H9 (cell line): ENCODE results near the gene PLAC8. TPM values are rescaled to one million over a fixed set of nuclear protein-coding genes. Genes with fewer than 3 reads are reported as not detected.
"Not testable (repeated sequence)": the region's sequence is repeated elsewhere in the genome, so short reads cannot be mapped to it uniquely, and the experiment has no call there.

Experiments
- DNase-seq: peaks from one replicate; pipeline ENCODE4 v3.0.0-alpha.2; 2017
- H2AFZ ChIP-seq: one replicate; pipeline ENCODE4 v1.6.1; 2013; ENCODE audit warnings: mild to moderate bottlenecking, low read length, control low read depth, moderate library complexity
- H2AK5ac ChIP-seq: 2 replicates; pipeline ENCODE4 v1.6.1; 2013; ENCODE audit warnings: low read length, control low read depth, mixed read lengths; ENCODE audit not compliant: insufficient read length
- H2BK120ac ChIP-seq: one replicate; pipeline ENCODE4 v1.6.1; 2013; ENCODE audit warnings: low read depth, mild to moderate bottlenecking, low read length, control low read depth, inconsistent platforms; ENCODE audit not compliant: poor library complexity, severe bottlenecking
- H2BK12ac ChIP-seq: 2 replicates; pipeline ENCODE4 v1.6.1; 2013; ENCODE audit warnings: low read length, control low read depth, mixed read lengths, low read depth; ENCODE audit not compliant: insufficient read length
- H2BK15ac ChIP-seq: 2 replicates; pipeline ENCODE4 v1.6.1; 2013; ENCODE audit warnings: low read depth, low read length, control low read depth
- H2BK20ac ChIP-seq: one replicate; pipeline ENCODE4 v1.6.1; 2013; ENCODE audit warnings: low read depth, mild to moderate bottlenecking, low read length, control low read depth, inconsistent platforms; ENCODE audit not compliant: poor library complexity, severe bottlenecking
- H2BK5ac ChIP-seq: 2 replicates; pipeline ENCODE4 v1.6.1; 2013; ENCODE audit warnings: low read length, control low read depth, mixed read lengths; ENCODE audit not compliant: insufficient read length
- H3K14ac ChIP-seq: 2 replicates; pipeline ENCODE4 v1.6.1; 2013; ENCODE audit warnings: low read length, control low read depth; ENCODE audit not compliant: insufficient read depth
- H3K18ac ChIP-seq: 2 replicates; pipeline ENCODE4 v1.6.1; 2013; ENCODE audit warnings: low read depth, mild to moderate bottlenecking, mixed read lengths, low read length, control low read depth; ENCODE audit not compliant: insufficient read length
- H3K23ac ChIP-seq: 2 replicates; pipeline ENCODE4 v1.6.1; 2013; ENCODE audit warnings: low read length, control low read depth, mixed read lengths, low read depth; ENCODE audit not compliant: insufficient read length
- H3K23me2 ChIP-seq: 2 replicates; pipeline ENCODE4 v1.6.1; 2013; ENCODE audit warnings: low read depth, mild to moderate bottlenecking, mixed read lengths, low read length, control low read depth; ENCODE audit not compliant: insufficient read length, poor library complexity, severe bottlenecking
- H3K27ac ChIP-seq: 2 replicates; pipeline ENCODE4 v1.5.1; 2013; ENCODE audit warnings: low read length, control low read depth, mixed read lengths, low read depth; ENCODE audit not compliant: insufficient read length
- H3K27me3 ChIP-seq: 2 replicates; pipeline ENCODE4 v1.6.1; 2013; ENCODE audit warnings: low read length, control low read depth, inconsistent platforms; ENCODE audit not compliant: insufficient read depth
- H3K4ac ChIP-seq: 2 replicates; pipeline ENCODE4 v1.6.1; 2013; ENCODE audit warnings: low read depth, mild to moderate bottlenecking, control low read depth, inconsistent platforms, low read length, moderate library complexity
- H3K4me1 ChIP-seq: 2 replicates; pipeline ENCODE4 v1.6.1; 2013; ENCODE audit warnings: low read length, control low read depth, inconsistent platforms; ENCODE audit not compliant: insufficient read depth
- H3K4me2 ChIP-seq: 2 replicates; pipeline ENCODE4 v1.6.1; 2013; ENCODE audit warnings: low read length, control low read depth, mixed read lengths; ENCODE audit not compliant: insufficient read length, insufficient read depth
- H3K56ac ChIP-seq: 2 replicates; pipeline ENCODE4 v1.6.1; 2013; ENCODE audit warnings: low read depth, mild to moderate bottlenecking, mixed read lengths, low read length, control low read depth; ENCODE audit not compliant: insufficient read length
- H3K79me1 ChIP-seq: 2 replicates; pipeline ENCODE4 v1.6.1; 2013; ENCODE audit warnings: low read depth, mild to moderate bottlenecking, moderate library complexity, low read length, control low read depth, inconsistent platforms; ENCODE audit not compliant: insufficient read depth, poor library complexity, severe bottlenecking
- H3K79me2 ChIP-seq: 2 replicates; pipeline ENCODE4 v1.6.1; 2013; ENCODE audit warnings: low read length, control low read depth, inconsistent platforms; ENCODE audit not compliant: insufficient read depth
- H3K9ac ChIP-seq: 2 replicates; pipeline ENCODE4 v1.6.1; 2013; ENCODE audit warnings: low read length, control low read depth, mixed read lengths; ENCODE audit not compliant: insufficient read length; ENCODE audit errors: extremely low read depth
- H3K9me3 ChIP-seq: one replicate; pipeline ENCODE4 v1.6.1; 2013; ENCODE audit warnings: low read depth, low read length, inconsistent platforms; ENCODE audit not compliant: control insufficient read depth
- H3T11ph ChIP-seq: one replicate; pipeline ENCODE4 v1.6.1; 2013; ENCODE audit warnings: mild to moderate bottlenecking, low read length, control low read depth, inconsistent platforms
- H4K20me1 ChIP-seq: one replicate; pipeline ENCODE4 v1.6.1; 2013; ENCODE audit not compliant: control insufficient read depth, insufficient read length, insufficient read depth
- H4K5ac ChIP-seq: 2 replicates; pipeline ENCODE4 v1.6.1; 2013; ENCODE audit warnings: low read depth, mild to moderate bottlenecking, mixed read lengths, low read length, control low read depth; ENCODE audit not compliant: insufficient read length
- H4K8ac ChIP-seq: replicated peaks from 2 replicates; pipeline ENCODE4 v1.6.1; 2013; ENCODE audit warnings: low read length, control low read depth, mixed read lengths, low read depth; ENCODE audit not compliant: insufficient read length
- H4K91ac ChIP-seq: 2 replicates; pipeline ENCODE4 v1.6.1; 2013; ENCODE audit warnings: low read depth, mild to moderate bottlenecking, moderate library complexity, mixed read lengths, low read length, control low read depth; ENCODE audit not compliant: insufficient read length
- H3K27ac Mint-ChIP-seq, 3 experiments: 2 replicates in 2 of 3; 3 replicates in 1 of 3; pipeline ENCODE4 v1.8.0; 2020 to 2021; ENCODE audit warnings: mixed read lengths in 3 of 3, mild to moderate bottlenecking in 1 of 3, moderate library complexity in 1 of 3
- H3K27me3 Mint-ChIP-seq: 2 replicates; pipeline ENCODE4 v1.8.0; 2021; ENCODE audit warnings: low read depth, mild to moderate bottlenecking, moderate library complexity, mixed read lengths
- H3K36me3 Mint-ChIP-seq, 3 experiments: 2 replicates in 2 of 3; 3 replicates in 1 of 3; pipeline ENCODE4 v1.8.0; 2020 to 2021; ENCODE audit warnings: low read depth in 3 of 3, mixed read lengths in 3 of 3; ENCODE audit not compliant: insufficient read depth in 1 of 3
- H3K4me1 Mint-ChIP-seq, 2 experiments: 2 replicates each; pipeline ENCODE4 v1.8.0; 2020; ENCODE audit warnings: mixed read lengths in 2 of 2
- H3K4me3 Mint-ChIP-seq, 2 experiments: 2 replicates in 1 of 2; 3 replicates in 1 of 2; pipeline ENCODE4 v1.8.0; 2020 to 2021; ENCODE audit warnings: mild to moderate bottlenecking in 2 of 2, mixed read lengths in 2 of 2, moderate library complexity in 1 of 2
- H3K9me3 Mint-ChIP-seq, 2 experiments: 2 replicates in 1 of 2; 3 replicates in 1 of 2; pipeline ENCODE4 v1.8.0; 2020; ENCODE audit warnings: mild to moderate bottlenecking in 2 of 2, mixed read lengths in 2 of 2, moderate library complexity in 1 of 2
- WGBS: extraction: QIAGEN DNeasy Blood & Tissue Kit; methylation state at CpG from one replicate; pipeline ENCODE4 v1.1.7; 2013; ENCODE audit warnings: missing lambda C conversion rate, low lambda C conversion rate, mixed read lengths; ENCODE audit not compliant: insufficient read length; ENCODE audit errors: extremely low coverage; 5-methylcytosine and 5-hydroxymethylcytosine counted together
- total RNA-seq: library from RNA; stranded (reverse); gene quantifications from 2 replicates; pipeline ENCODE4 v1.2.1, GENCODE V29; 2021
- TF ChIP-seq, protein P1 (sequence below): fragments of 200-600 bp; sonication (generic); conservative IDR thresholded peaks from 3 replicates; pipeline ENCODE4 v1.8.0; 2021; ENCODE audit warnings: antibody characterized with exemption, mild to moderate bottlenecking

PLAC8 gene
- total RNA-seq, 1 experiment from 2014 or later: 1.6 TPM

DNA sequence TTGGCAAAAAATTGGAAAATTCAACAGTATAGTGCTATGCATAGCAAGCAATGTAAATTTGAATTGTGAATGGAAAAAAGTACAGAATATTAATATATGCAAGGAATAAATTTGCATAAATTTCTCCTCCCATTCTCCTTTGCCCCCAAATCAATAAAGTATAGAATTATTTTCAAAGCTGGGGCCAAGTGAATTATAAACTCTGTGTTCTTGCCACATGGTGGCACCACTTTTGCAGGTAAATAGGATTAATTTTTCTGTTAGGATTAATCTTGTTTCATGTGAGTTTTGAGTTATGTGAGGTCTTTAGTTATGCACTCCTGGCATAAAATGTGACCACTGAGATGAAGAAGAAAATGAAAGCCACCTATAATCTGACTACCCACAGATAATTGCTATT is 59.6 kb downstream of the PLAC8 start:
- H3K27ac Mint-ChIP-seq: no peak overlapping the region
- H3K14ac ChIP-seq: no peak overlapping the region
- TF ChIP-seq, protein P1, sequence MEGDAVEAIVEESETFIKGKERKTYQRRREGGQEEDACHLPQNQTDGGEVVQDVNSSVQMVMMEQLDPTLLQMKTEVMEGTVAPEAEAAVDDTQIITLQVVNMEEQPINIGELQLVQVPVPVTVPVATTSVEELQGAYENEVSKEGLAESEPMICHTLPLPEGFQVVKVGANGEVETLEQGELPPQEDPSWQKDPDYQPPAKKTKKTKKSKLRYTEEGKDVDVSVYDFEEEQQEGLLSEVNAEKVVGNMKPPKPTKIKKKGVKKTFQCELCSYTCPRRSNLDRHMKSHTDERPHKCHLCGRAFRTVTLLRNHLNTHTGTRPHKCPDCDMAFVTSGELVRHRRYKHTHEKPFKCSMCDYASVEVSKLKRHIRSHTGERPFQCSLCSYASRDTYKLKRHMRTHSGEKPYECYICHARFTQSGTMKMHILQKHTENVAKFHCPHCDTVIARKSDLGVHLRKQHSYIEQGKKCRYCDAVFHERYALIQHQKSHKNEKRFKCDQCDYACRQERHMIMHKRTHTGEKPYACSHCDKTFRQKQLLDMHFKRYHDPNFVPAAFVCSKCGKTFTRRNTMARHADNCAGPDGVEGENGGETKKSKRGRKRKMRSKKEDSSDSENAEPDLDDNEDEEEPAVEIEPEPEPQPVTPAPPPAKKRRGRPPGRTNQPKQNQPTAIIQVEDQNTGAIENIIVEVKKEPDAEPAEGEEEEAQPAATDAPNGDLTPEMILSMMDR: peak; percentile 36; the same call in 2 of the 3 replicates
- H3K4me1 ChIP-seq: no peaks in the 10 kb centered on the region
- peaks cover 14 to 45% (median 34%) of the 10 kb centered on the region in 3 experiments; a peak in 5 of 7 replicates for H3K36me3 Mint-ChIP-seq
- no peak overlapping the region for H4K8ac ChIP-seq
- no peaks in the 10 kb centered on the region for H3K23me2 ChIP-seq
- no peak overlapping the region for H3T11ph ChIP-seq
- H4K5ac ChIP-seq: no peak overlapping the region
- H3K9me3 Mint-ChIP-seq: no peaks in the 10 kb centered on the region; a peak in 2 of 5 replicates
- H3K18ac ChIP-seq: no peak overlapping the region
- no peak overlapping the region for H3K4me3 Mint-ChIP-seq
- H3K79me2 ChIP-seq: no peaks in the 10 kb centered on the region
- H4K20me1 ChIP-seq: no peaks in the 10 kb centered on the region
- no peak overlapping the region for H2BK15ac ChIP-seq
- H3K23ac ChIP-seq: no peak overlapping the region
- no peak overlapping the region for H2BK20ac ChIP-seq
- DNase-seq: no peak
- H2BK5ac ChIP-seq: no peak overlapping the region
- H3K4me1 Mint-ChIP-seq: peaks cover 3 to 4% of the 10 kb centered on the region in 2 experiments; a peak in 1 of 4 replicates
- no peak overlapping the region for H2BK12ac ChIP-seq
- H4K91ac ChIP-seq: no peak overlapping the region
- no peaks in the 10 kb centered on the region for H3K27me3 Mint-ChIP-seq
- no peak overlapping the region for H2AFZ ChIP-seq
- H3K9ac ChIP-seq: no peak overlapping the region
- no peak overlapping the region for H3K4me2 ChIP-seq
- no peak overlapping the region for H2BK120ac ChIP-seq
- H2AK5ac ChIP-seq: no peak overlapping the region
- no peaks in the 10 kb centered on the region for H3K9me3 ChIP-seq
- no peaks in the 10 kb centered on the region for H3K79me1 ChIP-seq
- no peaks in the 10 kb centered on the region for H3K27me3 ChIP-seq
- no peak overlapping the region for H3K27ac ChIP-seq
- no peak overlapping the region for H3K56ac ChIP-seq
- no peak overlapping the region for H3K4ac ChIP-seq

DNA sequence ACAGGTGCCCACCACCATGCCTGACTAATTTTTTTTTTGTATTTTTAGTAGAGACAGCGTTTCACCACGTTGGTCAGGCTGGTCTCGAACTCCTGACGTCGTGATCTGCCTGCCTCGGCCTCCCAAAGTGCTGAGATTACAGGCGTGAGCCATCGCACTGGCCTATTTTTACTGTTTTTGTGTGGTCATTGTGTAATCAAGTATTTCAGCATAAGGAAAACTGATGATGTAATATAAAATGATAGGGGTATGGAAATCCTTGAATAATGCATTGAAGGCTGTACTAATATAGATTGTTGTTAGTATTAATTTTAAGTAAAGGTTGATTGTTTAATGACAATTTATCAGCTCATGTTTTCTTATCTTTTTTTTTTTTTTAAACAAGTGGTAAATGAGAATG is 65.7 kb downstream of the PLAC8 start:
- H3K4me1 Mint-ChIP-seq, H4K20me1 ChIP-seq, H3K4me1 ChIP-seq, H3K27me3 ChIP-seq, H3K9me3 Mint-ChIP-seq, H2AK5ac ChIP-seq, H3T11ph ChIP-seq, H2BK120ac ChIP-seq, H3K9ac ChIP-seq, H3K4me3 Mint-ChIP-seq, H4K91ac ChIP-seq, H2BK5ac ChIP-seq, H3K4ac ChIP-seq, H4K8ac ChIP-seq, H4K5ac ChIP-seq, H2BK12ac ChIP-seq, H3K27me3 Mint-ChIP-seq, H3K79me1 ChIP-seq, H3K23me2 ChIP-seq, H3K56ac ChIP-seq, H2BK20ac ChIP-seq, H3K14ac ChIP-seq, H3K9me3 ChIP-seq, H2AFZ ChIP-seq, H3K23ac ChIP-seq, H3K79me2 ChIP-seq, H3K27ac Mint-ChIP-seq, H3K18ac ChIP-seq, H3K4me2 ChIP-seq, H3K27ac ChIP-seq, H2BK15ac ChIP-seq, DNase-seq: not testable (repeated sequence)
- no CpG with 5 or more reads among the region's 8 CpGs for WGBS
- peaks cover 10 to 29% (median 26%) of the 10 kb centered on the region in 3 experiments; a peak in 5 of 7 replicates for H3K36me3 Mint-ChIP-seq
